ENCODE results near the gene TSPAN32. TPM values are rescaled to one million over a fixed set of nuclear protein-coding genes. Genes with fewer than 3 reads are reported as not detected.
A peak's percentile ranks its signal among the peaks of the same experiment; 100 is the strongest.

Gene TSPAN32
- total RNA-seq, 1 donor from 2014 or later, result 0.23 TPM

- no peak overlapping the region for H3K27ac Mint-ChIP-seq (ENCODE audit: unreplicated experiment)
- H3K36me3 Mint-ChIP-seq (ENCODE audit: low read depth, unreplicated experiment), result no peaks in the 10 kb centered on the region
- H3K4me1 Mint-ChIP-seq (ENCODE audit: unreplicated experiment), result peaks cover 9% of the 10 kb centered on the region
- no peak overlapping the region for H3K4me3 Mint-ChIP-seq (ENCODE audit: unreplicated experiment)
- peaks cover 14% of the 10 kb centered on the region for H3K27me3 Mint-ChIP-seq (ENCODE audit: unreplicated experiment)
- H3K9me3 Mint-ChIP-seq (ENCODE audit: unreplicated experiment), result no peaks in the 10 kb centered on the region
- peak; percentile 4 for DNase-seq (ENCODE audit: low spot score)
- no peak for TF ChIP-seq CTCF (IDR thresholded peaks at IDR 0.05; ENCODE audit: unreplicated experiment)
Observed at GRCh38 chr11:2293984-2294925, 7.6 kb upstream of the TSPAN32 start.

- no peak overlapping the region for H3K27ac Mint-ChIP-seq (ENCODE audit: unreplicated experiment)
- H3K4me1 Mint-ChIP-seq (ENCODE audit: unreplicated experiment), result peaks cover 3% of the 10 kb centered on the region
- peak; percentile 1 for DNase-seq (ENCODE audit: low spot score)
- H3K4me3 Mint-ChIP-seq (ENCODE audit: unreplicated experiment), result no peak overlapping the region
- peaks cover 13% of the 10 kb centered on the region for H3K27me3 Mint-ChIP-seq (ENCODE audit: unreplicated experiment)
- H3K36me3 Mint-ChIP-seq (ENCODE audit: low read depth, unreplicated experiment), result no peaks in the 10 kb centered on the region
- no peak for TF ChIP-seq CTCF (IDR thresholded peaks at IDR 0.05; ENCODE audit: unreplicated experiment)
- no peaks in the 10 kb centered on the region for H3K9me3 Mint-ChIP-seq (ENCODE audit: unreplicated experiment)
Observed at GRCh38 chr11:2294926-2295290, 6.9 kb upstream of the TSPAN32 start.

- DNase-seq (ENCODE audit: low spot score), result peak; percentile 3
- no peak for TF ChIP-seq CTCF (IDR thresholded peaks at IDR 0.05; ENCODE audit: unreplicated experiment)
- Mint-ChIP-seq H3K4me3 (ENCODE audit: unreplicated experiment) (no peak overlapping the region), H3K27ac (ENCODE audit: unreplicated experiment) (no peak overlapping the region), H3K36me3 (ENCODE audit: low read depth, unreplicated experiment) (no peaks in the 10 kb centered on the region), H3K4me1 (ENCODE audit: unreplicated experiment) (no peaks in the 10 kb centered on the region), H3K27me3 (ENCODE audit: unreplicated experiment) (peaks cover 13% of the 10 kb centered on the region), H3K9me3 (ENCODE audit: unreplicated experiment) (no peaks in the 10 kb centered on the region)
Observed at GRCh38 chr11:2295971-2296912, 5.6 kb upstream of the TSPAN32 start.

- Mint-ChIP-seq H3K9me3 (ENCODE audit: unreplicated experiment) (no peaks in the 10 kb centered on the region), H3K4me1 (ENCODE audit: unreplicated experiment) (no peaks in the 10 kb centered on the region), H3K36me3 (ENCODE audit: low read depth, unreplicated experiment) (no peaks in the 10 kb centered on the region), H3K27ac (ENCODE audit: unreplicated experiment) (no peak overlapping the region), H3K4me3 (ENCODE audit: unreplicated experiment) (no peak overlapping the region), H3K27me3 (ENCODE audit: unreplicated experiment) (peaks cover 14% of the 10 kb centered on the region)
- peak; percentile 2 for DNase-seq (ENCODE audit: low spot score)
- TF ChIP-seq CTCF (IDR thresholded peaks at IDR 0.05; ENCODE audit: unreplicated experiment), result no peak
Observed at GRCh38 chr11:2296913-2297622, 4.7 kb upstream of the TSPAN32 start.

Measured in endothelial cell (in vitro differentiated cells).